Endothelial cell of umbilical vein (primary cell): ENCODE data around the gene MRPL21. TPM values are rescaled to one million over a fixed set of nuclear protein-coding genes. Genes with fewer than 3 reads are reported as not detected.

ENCODE experiments used
- BruUV-seq: library from RNA; stranded (reverse); fragments of 400-500 nt; replicated peaks from 2 replicates; lab custom pipeline; 2021; lab: Mats Ljungman, UMichigan
- CTCF ChIA-PET: fragments of 300-600, 350-600 bp; sonication (Branson Sonifier 250); formaldehyde crosslinking; loops from one replicate; lab custom pipeline; 2021; ENCODE audit warnings: antibody characterized with exemption, inconsistent platforms; lab: Charles Lee
- POLR2A ChIA-PET: fragments of 300-600, 350-600 bp; sonication (Branson Sonifier 250); formaldehyde crosslinking; loops from one replicate; lab custom pipeline; 2021; ENCODE audit warnings: antibody characterized with exemption, inconsistent platforms; lab: Charles Lee
- DNase-seq: peaks from one replicate; pipeline ENCODE4 v3.0.0-alpha.2; 2011; ENCODE audit warnings: low read depth, low spot score
- FAIRE-seq: peaks from 2 replicates; lab custom pipeline; 2011; peaks lifted over from hg19 to GRCh38; lab: Jason Lieb, UNC
- H2AFZ ChIP-seq: 2 replicates; pipeline ENCODE4 v1.6.0; 2012; ENCODE audit warnings: low read depth, low read length, control low read depth, inconsistent platforms
- H3K27ac ChIP-seq: 2 replicates; pipeline ENCODE4 v1.5.1; 2011; ENCODE audit warnings: low read depth, mild to moderate bottlenecking, control low read depth, low read length, moderate library complexity; ENCODE audit not compliant: insufficient read depth
- H3K27me3 ChIP-seq, 2 experiments: 2 replicates each; pipeline versions ENCODE4 v1.6.0 to v1.6.1; 2011; ENCODE audit warnings: low read length in 2 of 2, mixed read lengths in 1 of 2; ENCODE audit not compliant: control insufficient read depth in 2 of 2, insufficient read depth in 2 of 2
- H3K36me3 ChIP-seq, 2 experiments: 2 replicates in 1 of 2; 3 replicates in 1 of 2; pipeline ENCODE4 v1.5.1; 2011; ENCODE audit warnings: low read length in 2 of 2, mild to moderate bottlenecking in 1 of 2, moderate library complexity in 1 of 2; ENCODE audit not compliant: control insufficient read depth in 2 of 2, insufficient read depth in 2 of 2; ENCODE audit errors: extremely low read depth in 1 of 2
- H3K4me1 ChIP-seq: 3 replicates; pipeline ENCODE4 v1.5.1; 2011; ENCODE audit warnings: mild to moderate bottlenecking, low read length; ENCODE audit not compliant: control insufficient read depth, insufficient read depth; ENCODE audit errors: extremely low read depth
- H3K4me2 ChIP-seq: 2 replicates; pipeline ENCODE4 v1.6.1; 2011; ENCODE audit warnings: low read length, control low read depth, mixed read lengths; ENCODE audit not compliant: insufficient read depth
- H3K4me3 ChIP-seq, 3 experiments: fragments of 200-600 bp in 1 of 3; sonication (generic), shearing (Covaris generic) in 1 of 3; replicated peaks in 1 of 3; 2 replicates each; pipeline ENCODE4 v1.5.1; 2011 to 2016; ENCODE audit warnings: control low read depth in 3 of 3, low read length in 3 of 3, mild to moderate bottlenecking in 2 of 3, inconsistent platforms in 1 of 3, low read depth in 1 of 3, moderate library complexity in 1 of 3; ENCODE audit not compliant: insufficient read depth in 1 of 3
- H3K79me2 ChIP-seq: 2 replicates; pipeline ENCODE4 v1.6.0; 2012; ENCODE audit warnings: low read length, inconsistent platforms; ENCODE audit not compliant: control insufficient read depth, insufficient read depth
- H3K9ac ChIP-seq: replicated peaks from 2 replicates; pipeline ENCODE3; 2011; ENCODE audit warnings: low read length, control low read depth; ENCODE audit not compliant: insufficient read depth; ENCODE audit errors: extremely low read depth
- H3K9me1 ChIP-seq: replicated peaks from 3 replicates; pipeline ENCODE4 v1.6.0; 2011; ENCODE audit warnings: mild to moderate bottlenecking, low read length; ENCODE audit not compliant: control insufficient read depth, insufficient read depth; ENCODE audit errors: extremely low read depth
- H3K9me3 ChIP-seq: replicated peaks from 2 replicates; pipeline ENCODE4 v1.5.1; 2012; ENCODE audit warnings: low read length, inconsistent platforms; ENCODE audit not compliant: control insufficient read depth, insufficient read depth
- H4K20me1 ChIP-seq: replicated peaks from 2 replicates; pipeline ENCODE3; 2011; ENCODE audit warnings: mild to moderate bottlenecking, low read length; ENCODE audit not compliant: control insufficient read depth, insufficient read depth; ENCODE audit errors: extremely low read depth
- EZH2 ChIP-seq: IDR thresholded peaks from 2 replicates; pipeline ENCODE4 v1.6.1; 2012; ENCODE audit warnings: borderline replicate concordance, low read depth, mild to moderate bottlenecking, moderate library complexity, low read length, inconsistent platforms; ENCODE audit not compliant: severe bottlenecking
- FOS ChIP-seq: IDR thresholded peaks from 2 replicates; pipeline ENCODE4 v1.6.1; 2011; ENCODE audit warnings: mild to moderate bottlenecking, low read length, moderate library complexity, borderline replicate concordance; ENCODE audit not compliant: insufficient read depth
- GATA2 ChIP-seq: IDR thresholded peaks from 2 replicates; pipeline ENCODE4 v1.7.0; 2011; ENCODE audit warnings: low read depth, mild to moderate bottlenecking, moderate library complexity, mixed read lengths, low read length; ENCODE audit not compliant: insufficient read length, insufficient read depth
- JUN ChIP-seq: IDR thresholded peaks from 2 replicates; pipeline ENCODE4 v1.6.1; 2011; ENCODE audit warnings: borderline replicate concordance, low read depth; ENCODE audit not compliant: insufficient read length, insufficient read depth
- MYC ChIP-seq: IDR thresholded peaks from one replicate; pipeline ENCODE4 v1.6.1; 2011; ENCODE audit warnings: mild to moderate bottlenecking, low read depth, low read length
- POLR2A ChIP-seq: IDR thresholded peaks from 2 replicates; pipeline ENCODE4 v1.6.1; 2012; ENCODE audit warnings: low read depth, mild to moderate bottlenecking, control low read depth, low read length
- dilution Hi-C: fragments of 300-500 bp; cut with MboI; formaldehyde crosslinking; loops from one replicate; pipeline ENCODE4 v1.15.0; 2019; ENCODE audit warnings: low sequenced_read_pairs; ENCODE audit not compliant: extremely low pct_ligation_motif_present
- intact Hi-C: fragments of 100-400 bp; cut with micrococcal nuclease; formaldehyde crosslinking; loops from one replicate; pipeline ENCODE4 v1.10.0; 2022
- polyA plus RNA-seq, 4 experiments: library from polyadenylated mRNA; depleted of rRNA in 3 of 4; stranded (reverse) in 3 of 4; unstranded in 1 of 4; fragments of >200 nt; gene quantifications; 2 replicates each; pipeline versions ENCODE4 v1.2.1 to v1.2.3, GENCODE V29; 2011 to 2012; ENCODE audit warnings: missing spikeins in 1 of 4
- total RNA-seq: library from RNA; stranded (reverse); gene quantifications from 2 replicates; pipeline ENCODE4 v1.2.3, GENCODE V29; 2021
- TF ChIP-seq, protein P1 (sequence below): IDR thresholded peaks from 2 replicates; pipeline ENCODE4 v1.6.1; 2011; ENCODE audit not compliant: insufficient read depth, insufficient read length
- TF ChIP-seq, protein P2 (sequence below), 2 donors: IDR thresholded peaks; 1 replicate in 1 of 2; 2 replicates in 1 of 2; pipeline ENCODE4 v1.5.1; 2011; ENCODE audit warnings: low read length in 2 of 2, mild to moderate bottlenecking in 2 of 2, moderate library complexity in 2 of 2, control low read depth in 1 of 2, inconsistent platforms in 1 of 2, low read depth in 1 of 2; ENCODE audit not compliant: insufficient read depth in 1 of 2; ENCODE audit errors: extremely low read depth in 1 of 2

The MRPL21 gene
- total and polyA plus RNA-seq, 2 donors (not counting 3 experiments of a cell fraction or from before 2014, with no cell fraction given), result 52.2 to 65.5 TPM

DNA sequence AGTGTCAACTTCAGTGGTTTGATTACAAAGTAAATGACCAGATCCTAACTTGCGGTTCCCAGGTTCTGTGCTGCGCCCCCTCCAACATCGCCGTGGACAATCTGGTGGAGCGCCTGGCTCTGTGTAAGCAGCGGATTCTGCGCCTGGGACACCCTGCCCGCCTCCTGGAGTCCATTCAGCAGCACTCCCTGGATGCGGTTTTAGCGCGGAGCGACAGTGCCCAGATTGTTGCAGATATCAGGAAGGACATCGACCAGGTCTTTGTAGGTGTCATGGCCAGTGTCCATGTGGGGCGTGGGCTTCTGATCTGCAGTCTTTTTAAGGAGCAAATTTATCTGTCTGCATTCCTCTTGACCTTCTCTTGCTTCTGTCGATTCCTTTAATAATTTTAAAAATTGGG lies 11.1 kb upstream of the MRPL21 start:
- CTCF ChIA-PET, result no interaction called here
- DNase-seq (no peak), FAIRE-seq (no peak)
- Histone ChIP-seq H3K4me2 (no peak overlapping the region), H3K36me3 (peaks cover 10 to 47% of the 10 kb centered on the region in 2 experiments), H3K9ac (no peak overlapping the region), H3K4me1 (no peaks in the 10 kb centered on the region), H3K79me2 (no peaks in the 10 kb centered on the region), H3K9me3 (no peaks in the 10 kb centered on the region), H3K27ac (no peak overlapping the region), H3K27me3 (no peaks in the 10 kb centered on the region), H3K4me3 (no peak overlapping the region), H2AFZ (no peak overlapping the region), H3K9me1 (no peaks in the 10 kb centered on the region), H4K20me1 (no peaks in the 10 kb centered on the region)
- TF ChIP-seq FOS (no peak), MYC (no peak), POLR2A (no peak), JUN (no peak), EZH2 (no peak), GATA2 (no peak)
- TF ChIP-seq, protein P1, sequence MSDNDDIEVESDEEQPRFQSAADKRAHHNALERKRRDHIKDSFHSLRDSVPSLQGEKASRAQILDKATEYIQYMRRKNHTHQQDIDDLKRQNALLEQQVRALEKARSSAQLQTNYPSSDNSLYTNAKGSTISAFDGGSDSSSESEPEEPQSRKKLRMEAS, result no peak
- TF ChIP-seq, protein P2, sequence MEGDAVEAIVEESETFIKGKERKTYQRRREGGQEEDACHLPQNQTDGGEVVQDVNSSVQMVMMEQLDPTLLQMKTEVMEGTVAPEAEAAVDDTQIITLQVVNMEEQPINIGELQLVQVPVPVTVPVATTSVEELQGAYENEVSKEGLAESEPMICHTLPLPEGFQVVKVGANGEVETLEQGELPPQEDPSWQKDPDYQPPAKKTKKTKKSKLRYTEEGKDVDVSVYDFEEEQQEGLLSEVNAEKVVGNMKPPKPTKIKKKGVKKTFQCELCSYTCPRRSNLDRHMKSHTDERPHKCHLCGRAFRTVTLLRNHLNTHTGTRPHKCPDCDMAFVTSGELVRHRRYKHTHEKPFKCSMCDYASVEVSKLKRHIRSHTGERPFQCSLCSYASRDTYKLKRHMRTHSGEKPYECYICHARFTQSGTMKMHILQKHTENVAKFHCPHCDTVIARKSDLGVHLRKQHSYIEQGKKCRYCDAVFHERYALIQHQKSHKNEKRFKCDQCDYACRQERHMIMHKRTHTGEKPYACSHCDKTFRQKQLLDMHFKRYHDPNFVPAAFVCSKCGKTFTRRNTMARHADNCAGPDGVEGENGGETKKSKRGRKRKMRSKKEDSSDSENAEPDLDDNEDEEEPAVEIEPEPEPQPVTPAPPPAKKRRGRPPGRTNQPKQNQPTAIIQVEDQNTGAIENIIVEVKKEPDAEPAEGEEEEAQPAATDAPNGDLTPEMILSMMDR (IDR thresholded peaks at IDR 0.05; ENCODE audit: extremely low read depth in 1 of 2, insufficient read depth in 1 of 2, low read depth in 1 of 2, low read length in 2 of 2), result no peak
- intact Hi-C loops (no loop called here), dilution Hi-C loops (no loop called here)
- POLR2A ChIA-PET, result no interaction called here
- no TSS peak for BruUV-seq
